GM12864 (cell line): ENCODE measurements around the gene TMEM245.

Experiments
- DNase-seq: peaks from one replicate; pipeline ENCODE4 v3.0.0-alpha.2; 2011; ENCODE audit warnings: low read depth
- H3K4me3 ChIP-seq: 2 replicates; pipeline ENCODE4 v1.5.1; 2011; ENCODE audit warnings: mild to moderate bottlenecking, low read depth, low read length, control low read depth
- CTCF ChIP-seq: IDR thresholded peaks from 2 replicates; pipeline ENCODE4 v1.5.1; 2011; ENCODE audit warnings: low read depth, mild to moderate bottlenecking, moderate library complexity, low read length, control low read depth, inconsistent platforms; ENCODE audit errors: missing control alignments

Gene TMEM245

GRCh38 chr9:109149722-109150121 lies 30.0 kb upstream of the TMEM245 start:
- H3K4me3 ChIP-seq = no peak overlapping the region
- DNase-seq = no peak
- no peak for TF ChIP-seq CTCF

GRCh38 chr9:109149089-109149488 lies 29.3 kb upstream of the TMEM245 start:
- no peak overlapping the region for H3K4me3 ChIP-seq
- no peak for TF ChIP-seq CTCF
- no peak for DNase-seq

- DNase-seq = no peak
- no peak overlapping the region for H3K4me3 ChIP-seq
- no peak for TF ChIP-seq CTCF
Observed at GRCh38 chr9:109145051-109145450, 25.3 kb upstream of the TMEM245 start.

GRCh38 chr9:109143881-109144562 lies 24.3 kb upstream of the TMEM245 start:
- H3K4me3 ChIP-seq = no peak overlapping the region
- no peak for DNase-seq
- TF ChIP-seq CTCF = peak; percentile 72

- no peak for TF ChIP-seq CTCF
- no peak overlapping the region for H3K4me3 ChIP-seq
- DNase-seq = no peak
Observed at GRCh38 chr9:109141375-109141774, 21.6 kb upstream of the TMEM245 start.

- no peak overlapping the region for H3K4me3 ChIP-seq
- no peak for DNase-seq
- no peak for TF ChIP-seq CTCF
Observed at GRCh38 chr9:109139851-109140250, 20.1 kb upstream of the TMEM245 start.

- no peak for TF ChIP-seq CTCF
- DNase-seq = no peak
- H3K4me3 ChIP-seq = no peak overlapping the region
Observed at GRCh38 chr9:109138421-109138820, 18.7 kb upstream of the TMEM245 start.
